ENCODE measurements around the gene ISLR. TPM values are rescaled to one million over a fixed set of nuclear protein-coding genes. Genes with fewer than 3 reads are reported as not detected.

Gene ISLR
- total RNA-seq, 1 experiment from 2014 or later = 0.12 TPM

DNA sequence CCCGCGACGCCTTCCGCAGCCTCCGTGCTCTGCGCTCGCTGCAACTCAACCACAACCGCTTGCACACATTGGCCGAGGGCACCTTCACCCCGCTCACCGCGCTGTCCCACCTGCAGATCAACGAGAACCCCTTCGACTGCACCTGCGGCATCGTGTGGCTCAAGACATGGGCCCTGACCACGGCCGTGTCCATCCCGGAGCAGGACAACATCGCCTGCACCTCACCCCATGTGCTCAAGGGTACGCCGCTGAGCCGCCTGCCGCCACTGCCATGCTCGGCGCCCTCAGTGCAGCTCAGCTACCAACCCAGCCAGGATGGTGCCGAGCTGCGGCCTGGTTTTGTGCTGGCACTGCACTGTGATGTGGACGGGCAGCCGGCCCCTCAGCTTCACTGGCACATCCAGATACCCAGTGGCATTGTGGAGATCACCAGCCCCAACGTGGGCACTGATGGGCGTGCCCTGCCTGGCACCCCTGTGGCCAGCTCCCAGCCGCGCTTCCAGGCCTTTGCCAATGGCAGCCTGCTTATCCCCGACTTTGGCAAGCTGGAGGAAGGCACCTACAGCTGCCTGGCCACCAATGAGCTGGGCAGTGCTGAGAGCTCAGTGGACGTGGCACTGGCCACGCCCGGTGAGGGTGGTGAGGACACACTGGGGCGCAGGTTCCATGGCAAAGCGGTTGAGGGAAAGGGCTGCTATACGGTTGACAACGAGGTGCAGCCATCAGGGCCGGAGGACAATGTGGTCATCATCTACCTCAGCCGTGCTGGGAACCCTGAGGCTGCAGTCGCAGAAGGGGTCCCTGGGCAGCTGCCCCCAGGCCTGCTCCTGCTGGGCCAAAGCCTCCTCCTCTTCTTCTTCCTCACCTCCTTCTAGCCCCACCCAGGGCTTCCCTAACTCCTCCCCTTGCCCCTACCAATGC, 2.0 kb downstream of the ISLR start:
- H3K4me3 ChIP-seq (replicated peaks in 1 of 2; ENCODE audit: low read depth in 1 of 2, low read length in 2 of 2) = no peak overlapping the region
- H3K27me3 ChIP-seq (ENCODE audit: insufficient read depth, low read length) = peaks cover 4% of the 10 kb centered on the region; the same call in 1 of the 2 replicates
- BruUV-seq (replicated peaks) = no TSS peak
- H4K20me1 ChIP-seq (ENCODE audit: insufficient read depth) = no peaks in the 10 kb centered on the region
- intact Hi-C loops (cut with micrococcal nuclease) = no loop called here
- ChIA-PET POLR2A (no interaction called here), CTCF (no interaction called here), RAD21 (ENCODE audit: low non-redundant PET in 1 of 2, low total read pairs in 2 of 2, uncharacterized antibody in 2 of 2, unreplicated experiment in 2 of 2) (no interaction called here)
- no peaks in the 10 kb centered on the region for H3K79me2 ChIP-seq (ENCODE audit: insufficient read depth, low read length)
- H3K9me3 ChIP-seq (ENCODE audit: control insufficient read depth in 1 of 2, insufficient read depth in 1 of 2, low read depth in 1 of 2, low read length in 2 of 2) = no peaks in the 10 kb centered on the region
- H3K27ac ChIP-seq (ENCODE audit: low read depth, low read length) = no peak overlapping the region
- TF ChIP-seq, protein P1, sequence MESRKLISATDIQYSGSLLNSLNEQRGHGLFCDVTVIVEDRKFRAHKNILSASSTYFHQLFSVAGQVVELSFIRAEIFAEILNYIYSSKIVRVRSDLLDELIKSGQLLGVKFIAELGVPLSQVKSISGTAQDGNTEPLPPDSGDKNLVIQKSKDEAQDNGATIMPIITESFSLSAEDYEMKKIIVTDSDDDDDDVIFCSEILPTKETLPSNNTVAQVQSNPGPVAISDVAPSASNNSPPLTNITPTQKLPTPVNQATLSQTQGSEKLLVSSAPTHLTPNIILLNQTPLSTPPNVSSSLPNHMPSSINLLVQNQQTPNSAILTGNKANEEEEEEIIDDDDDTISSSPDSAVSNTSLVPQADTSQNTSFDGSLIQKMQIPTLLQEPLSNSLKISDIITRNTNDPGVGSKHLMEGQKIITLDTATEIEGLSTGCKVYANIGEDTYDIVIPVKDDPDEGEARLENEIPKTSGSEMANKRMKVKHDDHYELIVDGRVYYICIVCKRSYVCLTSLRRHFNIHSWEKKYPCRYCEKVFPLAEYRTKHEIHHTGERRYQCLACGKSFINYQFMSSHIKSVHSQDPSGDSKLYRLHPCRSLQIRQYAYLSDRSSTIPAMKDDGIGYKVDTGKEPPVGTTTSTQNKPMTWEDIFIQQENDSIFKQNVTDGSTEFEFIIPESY (IDR thresholded peaks at IDR 0.05; ENCODE audit: extremely low read depth, insufficient replicate concordance, low read length) = no peak
- TF ChIP-seq POLR2AphosphoS5 (IDR thresholded peaks at IDR 0.05; ENCODE audit: low read depth, low read length) (no peak), FOSL1 (IDR thresholded peaks at IDR 0.05; ENCODE audit: low read depth) (no peak), CBX3 (IDR thresholded peaks at IDR 0.05; ENCODE audit: low read depth) (no peak), SP1 (IDR thresholded peaks at IDR 0.05; ENCODE audit: low read depth) (no peak), EZH2 (IDR thresholded peaks at IDR 0.05) (no peak), ZFX (IDR thresholded peaks at IDR 0.05) (no peak), RAD21 (IDR thresholded peaks at IDR 0.05; ENCODE audit: low read depth) (no peak), ZNF274 (IDR thresholded peaks at IDR 0.05; ENCODE audit: low read depth, low read length) (no peak), CEBPB (IDR thresholded peaks at IDR 0.05; ENCODE audit: low read depth) (no peak), EGR1 (IDR thresholded peaks at IDR 0.05; ENCODE audit: low read depth) (no peak), POLR2A (IDR thresholded peaks at IDR 0.05; ENCODE audit: borderline replicate concordance, extremely low read depth, insufficient read depth, insufficient read length) (no peak), TCF7L2 (IDR thresholded peaks at IDR 0.05; ENCODE audit: borderline replicate concordance, extremely low read depth, insufficient read depth, insufficient read length) (no peak), JUND (IDR thresholded peaks at IDR 0.05) (no peak), EZH2phosphoT487 (IDR thresholded peaks at IDR 0.05; ENCODE audit: borderline replicate concordance) (no peak)
- TF ChIP-seq, protein P2, sequence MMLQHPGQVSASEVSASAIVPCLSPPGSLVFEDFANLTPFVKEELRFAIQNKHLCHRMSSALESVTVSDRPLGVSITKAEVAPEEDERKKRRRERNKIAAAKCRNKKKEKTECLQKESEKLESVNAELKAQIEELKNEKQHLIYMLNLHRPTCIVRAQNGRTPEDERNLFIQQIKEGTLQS (IDR thresholded peaks at IDR 0.05) = no peak
- TF ChIP-seq, protein P3, sequence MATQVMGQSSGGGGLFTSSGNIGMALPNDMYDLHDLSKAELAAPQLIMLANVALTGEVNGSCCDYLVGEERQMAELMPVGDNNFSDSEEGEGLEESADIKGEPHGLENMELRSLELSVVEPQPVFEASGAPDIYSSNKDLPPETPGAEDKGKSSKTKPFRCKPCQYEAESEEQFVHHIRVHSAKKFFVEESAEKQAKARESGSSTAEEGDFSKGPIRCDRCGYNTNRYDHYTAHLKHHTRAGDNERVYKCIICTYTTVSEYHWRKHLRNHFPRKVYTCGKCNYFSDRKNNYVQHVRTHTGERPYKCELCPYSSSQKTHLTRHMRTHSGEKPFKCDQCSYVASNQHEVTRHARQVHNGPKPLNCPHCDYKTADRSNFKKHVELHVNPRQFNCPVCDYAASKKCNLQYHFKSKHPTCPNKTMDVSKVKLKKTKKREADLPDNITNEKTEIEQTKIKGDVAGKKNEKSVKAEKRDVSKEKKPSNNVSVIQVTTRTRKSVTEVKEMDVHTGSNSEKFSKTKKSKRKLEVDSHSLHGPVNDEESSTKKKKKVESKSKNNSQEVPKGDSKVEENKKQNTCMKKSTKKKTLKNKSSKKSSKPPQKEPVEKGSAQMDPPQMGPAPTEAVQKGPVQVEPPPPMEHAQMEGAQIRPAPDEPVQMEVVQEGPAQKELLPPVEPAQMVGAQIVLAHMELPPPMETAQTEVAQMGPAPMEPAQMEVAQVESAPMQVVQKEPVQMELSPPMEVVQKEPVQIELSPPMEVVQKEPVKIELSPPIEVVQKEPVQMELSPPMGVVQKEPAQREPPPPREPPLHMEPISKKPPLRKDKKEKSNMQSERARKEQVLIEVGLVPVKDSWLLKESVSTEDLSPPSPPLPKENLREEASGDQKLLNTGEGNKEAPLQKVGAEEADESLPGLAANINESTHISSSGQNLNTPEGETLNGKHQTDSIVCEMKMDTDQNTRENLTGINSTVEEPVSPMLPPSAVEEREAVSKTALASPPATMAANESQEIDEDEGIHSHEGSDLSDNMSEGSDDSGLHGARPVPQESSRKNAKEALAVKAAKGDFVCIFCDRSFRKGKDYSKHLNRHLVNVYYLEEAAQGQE (IDR thresholded peaks at IDR 0.05; ENCODE audit: low read depth) = no peak
- TF ChIP-seq, protein P4, sequence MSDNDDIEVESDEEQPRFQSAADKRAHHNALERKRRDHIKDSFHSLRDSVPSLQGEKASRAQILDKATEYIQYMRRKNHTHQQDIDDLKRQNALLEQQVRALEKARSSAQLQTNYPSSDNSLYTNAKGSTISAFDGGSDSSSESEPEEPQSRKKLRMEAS (IDR thresholded peaks at IDR 0.05) = no peak
- H3K9me2 ChIP-seq (ENCODE audit: insufficient read depth) = no peaks in the 10 kb centered on the region
- no peak overlapping the region for H3K9ac ChIP-seq (ENCODE audit: low read length)
- H2AFZ ChIP-seq (ENCODE audit: low read depth, low read length, poor library complexity, severe bottlenecking) = no peak overlapping the region
- no peak overlapping the region for H3K4me2 ChIP-seq (ENCODE audit: low read length)
- peaks cover 8 to 21% of the 10 kb centered on the region in 2 experiments; a peak in 3 of 4 replicates for H3K4me1 ChIP-seq (ENCODE audit: control insufficient read depth in 1 of 2, insufficient read depth in 2 of 2, low read length in 2 of 2)
- no peaks in the 10 kb centered on the region for H3K36me3 ChIP-seq (ENCODE audit: control insufficient read depth in 1 of 2, insufficient read depth in 2 of 2, low read length in 2 of 2)
- ATAC-seq (no peak), DNase-seq (ENCODE audit: low read depth, low spot score) (no peak)

Measured in HCT116 (cell line).